Common myeloid progenitor, CD34-positive (primary cell): Measurements from ENCODE around the gene DNLZ.

Experiments
- CTCF ChIA-PET: fragments of 350-600 bp; sonication (Branson Sonifier 250); formaldehyde crosslinking; loops from one replicate; lab custom pipeline; 2021; ENCODE audit warnings: antibody characterized with exemption; lab: Charles Lee
- POLR2A ChIA-PET: fragments of 350-600 bp; sonication (Branson Sonifier 250); formaldehyde crosslinking; loops from one replicate; lab custom pipeline; 2021; ENCODE audit warnings: antibody characterized with exemption; lab: Charles Lee
- DNase-seq, 3 donors: peaks; one replicate each; pipeline versions ENCODE4 v3.0.0 to v3.0.0-alpha.2; 2013
- H3K27ac ChIP-seq, 2 experiments: 1 replicate in 1 of 2; 2 replicates in 1 of 2; pipeline ENCODE4 v1.7.0; 2013; ENCODE audit warnings: inconsistent platforms in 2 of 2, low read length in 2 of 2, mild to moderate bottlenecking in 2 of 2, low read depth in 1 of 2, moderate library complexity in 1 of 2; ENCODE audit not compliant: severe bottlenecking in 2 of 2, insufficient read depth in 1 of 2, poor library complexity in 1 of 2
- H3K27me3 ChIP-seq, 5 experiments: replicated peaks in 2 of 5; 1 replicate in 3 of 5; 2 replicates in 2 of 5; pipeline versions ENCODE4 v1.6.1 to v1.7.0; 2013; ENCODE audit warnings: low read length in 4 of 5, mild to moderate bottlenecking in 2 of 5, moderate library complexity in 2 of 5, inconsistent platforms in 1 of 5; ENCODE audit not compliant: insufficient read depth in 5 of 5, control insufficient read depth in 4 of 5
- H3K36me3 ChIP-seq, 4 experiments: 1 replicate in 2 of 4; 2 replicates in 2 of 4; pipeline versions ENCODE4 v1.6.1 to v1.7.0; 2013; ENCODE audit warnings: low read length in 3 of 4, control low read depth in 1 of 4, mild to moderate bottlenecking in 1 of 4; ENCODE audit not compliant: control insufficient read depth in 4 of 4, insufficient read depth in 4 of 4
- H3K4me1 ChIP-seq, 4 experiments: 1 replicate in 3 of 4; 2 replicates in 1 of 4; pipeline versions ENCODE4 v1.6.1 to v1.7.1; 2013; ENCODE audit warnings: low read length in 3 of 4, mild to moderate bottlenecking in 3 of 4, control low read depth in 1 of 4, inconsistent platforms in 1 of 4, moderate library complexity in 1 of 4; ENCODE audit not compliant: control insufficient read depth in 4 of 4, insufficient read depth in 4 of 4; ENCODE audit errors: control extremely low read depth in 1 of 4
- H3K4me3 ChIP-seq, 7 experiments: 1 replicate in 4 of 7; 2 replicates in 3 of 7; pipeline versions ENCODE4 v1.5.1 to v1.7.0; 2013; ENCODE audit warnings: mild to moderate bottlenecking in 7 of 7, low read length in 6 of 7, moderate library complexity in 6 of 7, inconsistent platforms in 2 of 7, low read depth in 2 of 7, control low read depth in 1 of 7; ENCODE audit not compliant: insufficient read depth in 4 of 7, control insufficient read depth in 1 of 7; ENCODE audit errors: extremely low read depth in 1 of 7
- H3K9me3 ChIP-seq, 5 experiments: 1 replicate in 4 of 5; 2 replicates in 1 of 5; pipeline versions ENCODE4 v1.6.1 to v1.7.1; 2013; ENCODE audit warnings: low read length in 4 of 5, mild to moderate bottlenecking in 2 of 5, inconsistent platforms in 1 of 5, low read depth in 1 of 5, moderate library complexity in 1 of 5; ENCODE audit not compliant: control insufficient read depth in 4 of 5, insufficient read depth in 2 of 5; ENCODE audit errors: control extremely low read depth in 1 of 5
- WGBS: methylation state at CpG from one replicate; pipeline ENCODE4 v1.1.5; 2013; ENCODE audit not compliant: insufficient coverage; 5-methylcytosine and 5-hydroxymethylcytosine counted together

The DNLZ gene

GRCh38 chr9:136311051-136312008 is 52.2 kb downstream of the DNLZ start:
- Histone ChIP-seq H3K36me3 (no peaks in the 10 kb centered on the region), H3K9me3 (peaks cover 0 to 15% (median 3%) of the 10 kb centered on the region in 5 experiments), H3K4me1 (peaks cover 5 to 63% (median 39%) of the 10 kb centered on the region in 4 experiments), H3K4me3 (no peak overlapping the region), H3K27me3 (no peaks in the 10 kb centered on the region), H3K27ac (no peak overlapping the region)
- 51% methylated on average over 18 of the region's 23 CpGs for WGBS
- ChIA-PET POLR2A (interaction anchor here (2.7 kb wide), 1 partner anchor 52 kb away, joined by 8 read pairs; the partner anchor contains the start of gene DNLZ), CTCF (interaction anchor here (0.7 to 5.3 kb wide), 13 partner anchors 8 to 153 kb away, joined by 3 to 101 read pairs (median 3); partner anchors contain the start of genes DNLZ and GPSM1)
- peak in 1 of 3 donors; percentile 47 for DNase-seq

DNA sequence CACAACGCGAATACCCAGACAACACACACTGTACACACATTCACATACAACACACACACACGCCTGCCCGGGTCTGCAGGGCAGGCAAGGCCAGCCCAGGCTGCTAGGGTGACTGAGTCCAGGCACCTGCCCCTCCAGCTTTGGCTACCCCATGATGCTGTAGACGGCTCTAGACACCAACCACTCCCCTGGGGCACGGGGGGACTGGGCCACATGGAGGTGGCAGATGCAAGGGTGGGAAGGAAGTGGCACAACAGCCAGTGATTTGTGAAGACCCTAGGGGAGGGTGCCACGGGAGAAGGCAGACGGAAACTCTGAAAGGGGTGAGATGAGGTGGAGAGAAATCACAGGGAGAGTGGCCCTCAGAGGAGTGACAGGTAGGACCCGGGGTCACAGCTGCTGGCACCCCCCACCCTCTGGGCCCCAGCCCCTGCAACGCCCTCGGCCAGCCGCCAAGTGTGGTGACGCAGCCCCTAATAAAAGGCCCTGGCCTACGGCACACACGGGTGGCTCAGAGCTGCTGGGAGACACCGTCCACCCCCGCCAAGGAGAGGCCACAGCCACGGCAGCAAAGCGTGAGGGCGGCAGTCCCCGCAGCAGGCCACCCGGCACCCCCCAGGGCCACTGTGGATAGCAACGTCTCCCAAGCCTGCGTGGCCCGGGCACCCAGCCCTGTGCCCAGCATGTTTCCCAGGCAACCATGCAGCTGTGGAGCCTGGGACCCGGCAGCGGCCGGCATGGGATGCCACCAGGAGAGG is 53.1 kb downstream of the DNLZ start:
- Histone ChIP-seq H3K4me1 (peaks cover 5 to 72% (median 48%) of the 10 kb centered on the region in 4 experiments), H3K27me3 (no peaks in the 10 kb centered on the region), H3K4me3 (peak overlapping the region in 1 of 7 experiments; percentile 10), H3K36me3 (no peaks in the 10 kb centered on the region), H3K9me3 (peaks cover 0 to 9% (median 3%) of the 10 kb centered on the region in 5 experiments), H3K27ac (no peak overlapping the region)
- peak; percentile 59 to 94 (median 84) for DNase-seq
- ChIA-PET CTCF (interaction anchor here (1.4 to 5.3 kb wide), 4 partner anchors 9 to 88 kb away, joined by 3 to 101 read pairs (median 21); partner anchors contain the start of genes DNLZ and GPSM1), POLR2A (interaction anchor here (0.7 to 0.9 kb wide), 2 partner anchors 16 to 53 kb away, joined by 3 to 4 read pairs; partner anchors contain the start of gene DNLZ)
- WGBS: 30% methylated on average over 19 of the region's 28 CpGs

DNA sequence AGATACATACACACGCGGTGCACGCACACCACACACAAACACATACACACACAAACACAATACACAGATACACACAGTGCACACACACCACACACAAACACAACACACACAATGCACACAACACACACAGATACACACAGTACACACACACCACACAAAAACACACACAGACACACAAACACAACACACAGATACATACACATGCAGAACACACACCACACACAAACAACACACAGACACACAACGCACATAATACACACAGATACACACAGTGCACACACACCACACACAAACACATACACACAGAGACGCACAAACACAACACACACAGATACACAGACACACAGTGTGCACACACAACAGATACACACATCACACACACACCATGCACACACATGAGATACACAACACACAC is 53.7 kb downstream of the DNLZ start:
- peaks cover 0 to 3% (median 0%) of the 10 kb centered on the region in 5 experiments for H3K9me3 ChIP-seq
- peak overlapping the region in 1 of 7 experiments; percentile 1 for H3K4me3 ChIP-seq
- ChIA-PET POLR2A (interaction anchor here (0.7 to 0.9 kb wide), 2 partner anchors 17 to 53 kb away, joined by 3 to 4 read pairs; partner anchors contain the start of gene DNLZ), CTCF (interaction anchor here (0.7 to 5.3 kb wide), 3 partner anchors 14 to 89 kb away, joined by 3 to 101 read pairs (median 3); partner anchors contain the start of gene GPSM1)
- H3K27me3 ChIP-seq: no peaks in the 10 kb centered on the region
- WGBS: 87% methylated on average over 3 of the region's 5 CpGs
- peak in 2 of 3 donors; percentile 65 to 91 for DNase-seq
- peaks cover 5 to 78% (median 50%) of the 10 kb centered on the region in 4 experiments for H3K4me1 ChIP-seq
- no peaks in the 10 kb centered on the region for H3K36me3 ChIP-seq
- H3K27ac ChIP-seq: no peak overlapping the region
